Panc1 (cell line): ENCODE results near the gene FSD1L.

Experiments
- POLR2AphosphoS5 ChIP-seq: IDR thresholded peaks from 2 replicates; pipeline ENCODE4 v1.6.1; 2012; ENCODE audit warnings: mild to moderate bottlenecking, low read depth, low read length, moderate library complexity
- TF ChIP-seq, protein P1 (sequence below): fragments of 450-650 bp; IDR thresholded peaks from 2 replicates; pipeline ENCODE4 v1.5.1; 2017; ENCODE audit warnings: mild to moderate bottlenecking
- TF ChIP-seq, protein P2 (sequence below), 2 experiments: IDR thresholded peaks; 2 replicates each; pipeline ENCODE4 v1.6.1; 2011 to 2012; ENCODE audit warnings: low read depth in 2 of 2, control low read depth in 1 of 2, low read length in 1 of 2, mild to moderate bottlenecking in 1 of 2, moderate library complexity in 1 of 2; ENCODE audit not compliant: insufficient read depth in 1 of 2

DNA sequence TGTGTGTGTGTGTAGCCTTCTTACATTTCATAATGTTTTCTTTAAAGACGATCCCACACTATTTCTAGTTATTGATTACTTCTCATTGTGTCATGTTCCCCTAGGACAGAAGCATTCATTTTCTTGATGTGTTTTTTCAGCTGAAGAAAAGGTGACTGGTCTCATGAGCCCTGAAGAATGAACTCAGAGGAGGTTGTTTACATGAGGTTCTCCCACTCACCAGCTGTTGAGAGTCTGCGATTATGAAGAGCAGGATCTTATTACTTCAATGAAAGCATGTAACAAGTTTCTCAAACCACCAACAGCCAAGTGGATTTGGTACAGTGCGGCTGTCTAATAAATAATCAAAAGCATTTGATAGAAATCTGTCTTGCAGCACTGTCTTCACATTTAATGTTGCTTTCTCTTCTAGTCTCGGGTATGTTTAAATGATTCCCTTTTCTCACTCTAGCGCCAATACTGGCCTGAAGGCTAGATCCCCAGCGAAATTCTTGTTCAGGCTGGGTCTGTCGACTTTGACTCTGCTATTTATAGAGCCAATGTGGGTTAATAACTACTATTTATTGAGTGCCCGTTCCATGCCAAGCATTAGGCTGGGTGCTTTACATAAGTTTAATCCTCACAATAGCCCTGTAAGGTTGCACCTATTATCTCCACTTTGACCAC, 9.6 kb upstream of the FSD1L start:
- TF ChIP-seq, protein P1, sequence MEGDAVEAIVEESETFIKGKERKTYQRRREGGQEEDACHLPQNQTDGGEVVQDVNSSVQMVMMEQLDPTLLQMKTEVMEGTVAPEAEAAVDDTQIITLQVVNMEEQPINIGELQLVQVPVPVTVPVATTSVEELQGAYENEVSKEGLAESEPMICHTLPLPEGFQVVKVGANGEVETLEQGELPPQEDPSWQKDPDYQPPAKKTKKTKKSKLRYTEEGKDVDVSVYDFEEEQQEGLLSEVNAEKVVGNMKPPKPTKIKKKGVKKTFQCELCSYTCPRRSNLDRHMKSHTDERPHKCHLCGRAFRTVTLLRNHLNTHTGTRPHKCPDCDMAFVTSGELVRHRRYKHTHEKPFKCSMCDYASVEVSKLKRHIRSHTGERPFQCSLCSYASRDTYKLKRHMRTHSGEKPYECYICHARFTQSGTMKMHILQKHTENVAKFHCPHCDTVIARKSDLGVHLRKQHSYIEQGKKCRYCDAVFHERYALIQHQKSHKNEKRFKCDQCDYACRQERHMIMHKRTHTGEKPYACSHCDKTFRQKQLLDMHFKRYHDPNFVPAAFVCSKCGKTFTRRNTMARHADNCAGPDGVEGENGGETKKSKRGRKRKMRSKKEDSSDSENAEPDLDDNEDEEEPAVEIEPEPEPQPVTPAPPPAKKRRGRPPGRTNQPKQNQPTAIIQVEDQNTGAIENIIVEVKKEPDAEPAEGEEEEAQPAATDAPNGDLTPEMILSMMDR = no peak
- no peak for TF ChIP-seq POLR2AphosphoS5
- TF ChIP-seq, protein P2, sequence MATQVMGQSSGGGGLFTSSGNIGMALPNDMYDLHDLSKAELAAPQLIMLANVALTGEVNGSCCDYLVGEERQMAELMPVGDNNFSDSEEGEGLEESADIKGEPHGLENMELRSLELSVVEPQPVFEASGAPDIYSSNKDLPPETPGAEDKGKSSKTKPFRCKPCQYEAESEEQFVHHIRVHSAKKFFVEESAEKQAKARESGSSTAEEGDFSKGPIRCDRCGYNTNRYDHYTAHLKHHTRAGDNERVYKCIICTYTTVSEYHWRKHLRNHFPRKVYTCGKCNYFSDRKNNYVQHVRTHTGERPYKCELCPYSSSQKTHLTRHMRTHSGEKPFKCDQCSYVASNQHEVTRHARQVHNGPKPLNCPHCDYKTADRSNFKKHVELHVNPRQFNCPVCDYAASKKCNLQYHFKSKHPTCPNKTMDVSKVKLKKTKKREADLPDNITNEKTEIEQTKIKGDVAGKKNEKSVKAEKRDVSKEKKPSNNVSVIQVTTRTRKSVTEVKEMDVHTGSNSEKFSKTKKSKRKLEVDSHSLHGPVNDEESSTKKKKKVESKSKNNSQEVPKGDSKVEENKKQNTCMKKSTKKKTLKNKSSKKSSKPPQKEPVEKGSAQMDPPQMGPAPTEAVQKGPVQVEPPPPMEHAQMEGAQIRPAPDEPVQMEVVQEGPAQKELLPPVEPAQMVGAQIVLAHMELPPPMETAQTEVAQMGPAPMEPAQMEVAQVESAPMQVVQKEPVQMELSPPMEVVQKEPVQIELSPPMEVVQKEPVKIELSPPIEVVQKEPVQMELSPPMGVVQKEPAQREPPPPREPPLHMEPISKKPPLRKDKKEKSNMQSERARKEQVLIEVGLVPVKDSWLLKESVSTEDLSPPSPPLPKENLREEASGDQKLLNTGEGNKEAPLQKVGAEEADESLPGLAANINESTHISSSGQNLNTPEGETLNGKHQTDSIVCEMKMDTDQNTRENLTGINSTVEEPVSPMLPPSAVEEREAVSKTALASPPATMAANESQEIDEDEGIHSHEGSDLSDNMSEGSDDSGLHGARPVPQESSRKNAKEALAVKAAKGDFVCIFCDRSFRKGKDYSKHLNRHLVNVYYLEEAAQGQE (IDR thresholded peaks at IDR 0.05; ENCODE audit: insufficient read depth in 1 of 2, low read depth in 2 of 2, low read length in 1 of 2) = no peak
